Measurements from ENCODE around the gene TEDC1. TPM values are rescaled to one million over a fixed set of nuclear protein-coding genes. Genes with fewer than 3 reads are reported as not detected.

The TEDC1 gene
- 10 to 100 TPM; 40.7 to 53.2 TPM for total RNA-seq

DNA sequence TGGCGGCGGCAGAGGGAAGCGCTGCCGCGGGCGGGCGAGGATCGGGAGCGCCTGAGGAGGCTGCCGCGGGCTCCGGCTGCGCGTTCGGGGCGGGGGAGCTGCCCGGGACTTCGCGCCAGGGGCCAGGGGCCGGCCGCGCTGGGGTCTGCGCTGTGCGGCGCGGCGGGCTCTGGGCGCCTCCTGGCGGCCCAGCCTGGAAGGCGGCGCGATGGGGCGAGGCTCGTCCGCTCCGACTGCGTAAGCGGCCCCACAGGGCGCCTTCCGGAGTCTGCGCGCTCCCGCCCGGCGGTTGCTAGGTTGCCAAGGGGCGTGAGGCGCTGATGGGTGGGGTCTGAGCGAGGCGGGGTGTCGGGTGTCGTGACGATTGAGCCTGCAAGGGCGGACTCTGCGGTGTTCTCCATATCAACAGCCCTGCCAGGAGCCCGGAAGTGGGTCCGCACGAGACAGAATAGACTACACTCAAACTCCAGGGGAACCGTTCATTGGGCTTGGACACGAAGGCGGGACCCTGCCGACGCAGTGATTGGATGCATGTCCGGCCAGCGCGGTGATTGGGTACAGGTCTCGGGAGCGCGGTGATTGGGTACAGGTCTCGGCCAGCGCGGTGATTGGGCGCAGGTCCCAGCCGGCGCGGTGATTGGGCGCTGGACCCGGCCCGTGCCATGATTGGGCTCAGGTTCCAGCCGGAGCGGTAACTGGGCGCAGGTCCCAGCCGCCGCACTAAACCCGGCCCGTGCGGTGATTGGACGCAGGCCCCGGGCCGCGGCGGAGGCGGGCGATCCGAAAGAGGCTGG is at the start of gene TEDC1:
TSS of gene TEDC1 (plus strand) at position 675 of the 794 bp plus-strand sequence. CDS start 130 bp downstream, outside the sequence.
- Mint-ChIP-seq H3K4me1 (peaks cover 28% of the 10 kb centered on the region), H3K27me3 (peaks cover 2% of the 10 kb centered on the region), H3K4me3 (peak within 1 kb of the TSS; percentile 84), H3K36me3 (ENCODE audit: low read depth) (peaks cover 12% of the 10 kb centered on the region), H3K27ac (peak within 1 kb of the TSS; percentile 96), H3K9me3 (no peaks in the 10 kb centered on the region)
- peak; percentile 100 for DNase-seq
- POLR2A ChIA-PET: interaction anchor here (1.2 to 2.1 kb wide), 3 partner anchors 9 to 120 kb away, joined by 3 to 6 read pairs (median 5); no protein-coding TSS in a partner anchor
- CTCF ChIA-PET: interaction anchor here (0.6 to 4.1 kb wide), 18 partner anchors 10 to 739 kb away, joined by 3 to 69 read pairs (median 6); no protein-coding TSS in a partner anchor

DNA sequence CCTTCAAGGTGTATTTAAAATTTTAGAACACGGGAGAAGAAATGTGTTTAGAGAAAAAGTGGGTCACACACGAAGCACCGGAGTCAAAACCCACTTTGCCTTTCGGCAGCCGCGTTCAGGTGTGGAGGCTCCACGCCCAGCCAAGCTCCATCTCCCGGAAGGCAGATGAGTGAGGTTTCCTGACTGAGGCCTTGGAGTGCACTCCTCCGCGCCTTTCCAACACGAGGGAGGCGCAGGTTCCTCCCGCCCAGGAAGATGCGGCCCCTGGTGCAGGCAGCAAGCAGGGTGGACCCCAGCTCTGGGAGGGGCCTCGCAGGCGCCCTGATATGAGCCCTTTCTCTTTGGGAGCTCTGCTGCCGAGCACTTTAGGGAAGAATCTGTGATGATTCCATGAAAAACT is 48.9 kb upstream of the TEDC1 start:
- Mint-ChIP-seq H3K27me3 (no peaks in the 10 kb centered on the region), H3K36me3 (ENCODE audit: low read depth) (no peaks in the 10 kb centered on the region), H3K4me1 (no peaks in the 10 kb centered on the region), H3K9me3 (no peaks in the 10 kb centered on the region), H3K4me3 (no peak overlapping the region), H3K27ac (no peak overlapping the region)
- no peak for DNase-seq
- ChIA-PET POLR2A (no interaction called here), CTCF (interaction anchor here (1.2 kb wide), 1 partner anchor 8 kb away, joined by 3 read pairs; no protein-coding TSS in a partner anchor)

GRCh38 chr14:105442834-105443233 is 48.2 kb upstream of the TEDC1 start:
- no peaks in the 10 kb centered on the region for H3K27me3 Mint-ChIP-seq
- no peak overlapping the region for H3K4me3 Mint-ChIP-seq
- H3K4me1 Mint-ChIP-seq: no peaks in the 10 kb centered on the region
- POLR2A ChIA-PET: no interaction called here
- H3K9me3 Mint-ChIP-seq: no peaks in the 10 kb centered on the region
- H3K36me3 Mint-ChIP-seq (ENCODE audit: low read depth): no peaks in the 10 kb centered on the region
- no peak for DNase-seq
- CTCF ChIA-PET: interaction anchor here (1.2 kb wide), 1 partner anchor 7 kb away, joined by 3 read pairs; no protein-coding TSS in a partner anchor
- no peak overlapping the region for H3K27ac Mint-ChIP-seq

GRCh38 chr14:105444859-105445258 is 46.2 kb upstream of the TEDC1 start:
- H3K4me1 Mint-ChIP-seq: no peaks in the 10 kb centered on the region
- no peak overlapping the region for H3K4me3 Mint-ChIP-seq
- H3K9me3 Mint-ChIP-seq: no peaks in the 10 kb centered on the region
- H3K27ac Mint-ChIP-seq: no peak overlapping the region
- DNase-seq: no peak
- no peaks in the 10 kb centered on the region for H3K36me3 Mint-ChIP-seq (ENCODE audit: low read depth)
- no peaks in the 10 kb centered on the region for H3K27me3 Mint-ChIP-seq
- ChIA-PET POLR2A (interaction anchor here (0.6 kb wide), 1 partner anchor 10 kb away, joined by 12 read pairs; no protein-coding TSS in a partner anchor), CTCF (no interaction called here)

DNA sequence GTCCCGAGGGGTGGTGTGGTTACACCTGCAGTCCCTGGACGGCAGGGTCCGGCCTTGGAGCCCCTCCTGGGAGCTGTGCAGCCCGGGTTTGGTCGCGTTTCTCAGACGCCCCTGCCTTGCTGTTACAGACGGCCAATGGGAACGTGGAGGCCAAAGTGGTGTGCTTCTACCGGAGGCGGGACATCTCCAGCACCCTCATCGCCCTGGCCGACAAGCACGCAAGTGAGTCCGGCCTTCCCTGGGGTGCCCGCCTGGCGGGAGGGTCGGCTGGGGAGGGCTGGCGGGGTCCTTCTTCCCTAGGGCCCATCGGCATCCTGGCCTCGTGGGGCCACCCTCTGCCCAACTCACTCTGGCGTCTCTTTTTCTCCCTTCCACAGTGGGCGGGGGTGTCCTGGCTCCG is 45.8 kb upstream of the TEDC1 start:
- H3K27ac Mint-ChIP-seq: no peak overlapping the region
- no peak for DNase-seq
- no peak overlapping the region for H3K4me3 Mint-ChIP-seq
- no peaks in the 10 kb centered on the region for H3K9me3 Mint-ChIP-seq
- CTCF ChIA-PET: no interaction called here
- H3K27me3 Mint-ChIP-seq: no peaks in the 10 kb centered on the region
- H3K4me1 Mint-ChIP-seq: no peaks in the 10 kb centered on the region
- POLR2A ChIA-PET: no interaction called here
- H3K36me3 Mint-ChIP-seq (ENCODE audit: low read depth): no peaks in the 10 kb centered on the region

DNA sequence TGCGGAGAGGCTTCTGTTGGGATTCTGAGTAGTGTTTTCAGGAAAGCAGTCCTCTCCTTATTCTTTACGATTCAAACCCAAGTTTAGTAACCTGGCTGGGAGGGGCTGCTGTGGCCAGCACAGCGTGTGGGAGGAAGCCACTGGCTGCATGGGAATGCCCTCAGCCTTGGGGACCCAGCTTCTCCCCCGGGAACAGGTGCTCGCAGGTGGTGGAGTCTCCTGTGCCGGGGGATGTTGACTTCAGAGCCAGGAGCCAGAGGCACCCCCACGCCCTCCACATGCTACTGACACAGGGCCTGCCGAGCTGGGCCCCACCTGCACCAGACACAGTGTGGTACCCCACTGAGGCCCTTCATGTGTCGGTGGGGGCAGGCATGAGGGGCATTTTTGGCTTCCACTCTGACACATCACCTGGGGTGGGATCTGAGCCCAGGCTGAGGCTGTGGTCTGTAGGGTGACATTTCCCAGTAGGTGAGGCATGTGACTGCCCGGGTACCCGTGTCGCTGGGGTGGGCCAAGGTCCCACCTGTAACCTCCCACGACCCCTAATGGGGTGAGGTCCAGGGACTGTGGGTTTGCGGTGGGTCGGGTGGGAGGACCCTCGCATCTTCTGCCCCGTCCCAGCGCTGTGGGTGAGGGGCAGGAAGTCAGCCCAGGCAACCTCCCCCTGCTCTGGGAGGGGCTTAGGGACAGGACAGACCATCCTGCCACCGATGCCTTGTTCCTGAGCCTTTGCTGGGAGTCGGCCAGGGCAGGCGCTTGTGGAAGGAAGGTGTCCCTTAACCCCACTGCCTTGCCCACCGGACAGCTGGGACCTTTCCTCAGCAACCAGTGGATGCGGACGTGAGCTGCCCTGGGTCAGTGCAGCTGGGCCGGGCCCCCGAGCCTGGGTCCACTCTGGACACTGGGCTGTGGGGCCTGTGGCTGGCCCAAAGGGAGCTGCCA is 44.9 kb upstream of the TEDC1 start:
- DNase-seq: no peak
- no peak overlapping the region for H3K4me3 Mint-ChIP-seq

GRCh38 chr14:105446971-105447370 is 44.1 kb upstream of the TEDC1 start:
- H3K4me1 Mint-ChIP-seq: no peaks in the 10 kb centered on the region
- H3K9me3 Mint-ChIP-seq: no peaks in the 10 kb centered on the region
- no peak overlapping the region for H3K4me3 Mint-ChIP-seq
- H3K27me3 Mint-ChIP-seq: no peaks in the 10 kb centered on the region
- H3K36me3 Mint-ChIP-seq (ENCODE audit: low read depth): no peaks in the 10 kb centered on the region
- no peak overlapping the region for H3K27ac Mint-ChIP-seq
- ChIA-PET POLR2A (no interaction called here), CTCF (interaction anchor here (1.6 to 1.8 kb wide), 3 partner anchors 12 to 76 kb away, joined by 5 to 7 read pairs (median 5); no protein-coding TSS in a partner anchor)
- DNase-seq: no peak

More for the DNA sequence above, 44.9 kb upstream of the TEDC1 start:
- ChIA-PET POLR2A (no interaction called here), CTCF (interaction anchor here (1.8 kb wide), 1 partner anchor 43 kb away, joined by 7 read pairs; no protein-coding TSS in a partner anchor)
- Mint-ChIP-seq H3K27me3 (no peaks in the 10 kb centered on the region), H3K27ac (no peak overlapping the region), H3K9me3 (no peaks in the 10 kb centered on the region), H3K36me3 (ENCODE audit: low read depth) (no peaks in the 10 kb centered on the region), H3K4me1 (no peaks in the 10 kb centered on the region)

- no peak overlapping the region for H3K4me3 Mint-ChIP-seq
- no peaks in the 10 kb centered on the region for H3K27me3 Mint-ChIP-seq
- H3K4me1 Mint-ChIP-seq: no peaks in the 10 kb centered on the region
- H3K36me3 Mint-ChIP-seq (ENCODE audit: low read depth): no peaks in the 10 kb centered on the region
- ChIA-PET CTCF (interaction anchor here (1.0 to 1.8 kb wide), 6 partner anchors 9 to 77 kb away, joined by 3 to 5 read pairs (median 4); no protein-coding TSS in a partner anchor), POLR2A (no interaction called here)
- H3K9me3 Mint-ChIP-seq: no peaks in the 10 kb centered on the region
- DNase-seq: no peak
- no peak overlapping the region for H3K27ac Mint-ChIP-seq
Measured at GRCh38 chr14:105447651-105448640, 43.1 kb upstream of the TEDC1 start.

DNA sequence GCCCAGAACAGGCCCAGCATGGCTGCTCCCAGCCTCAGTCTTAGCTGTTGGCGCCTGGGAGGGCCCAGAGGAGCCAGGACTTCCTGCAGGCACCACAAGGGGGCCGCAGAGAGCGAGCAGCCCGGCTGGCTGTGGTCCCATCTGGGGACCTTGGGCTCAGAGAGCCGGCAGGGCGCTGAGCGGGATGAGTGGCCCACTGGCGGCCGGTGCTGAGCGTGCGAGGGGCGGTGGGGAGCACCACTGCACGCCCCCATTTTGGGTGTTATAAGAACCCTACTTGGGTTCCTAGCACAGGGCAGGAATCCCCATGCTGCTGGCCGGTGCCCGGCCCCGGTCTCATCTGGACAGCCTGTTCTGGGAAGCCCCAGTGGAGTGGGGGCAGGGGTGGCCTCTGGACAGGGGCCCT is 42.3 kb upstream of the TEDC1 start:
- no peaks in the 10 kb centered on the region for H3K27me3 Mint-ChIP-seq
- ChIA-PET POLR2A (no interaction called here), CTCF (interaction anchor here (1.0 to 1.8 kb wide), 6 partner anchors 9 to 78 kb away, joined by 3 to 5 read pairs (median 4); no protein-coding TSS in a partner anchor)
- no peaks in the 10 kb centered on the region for H3K4me1 Mint-ChIP-seq
- no peaks in the 10 kb centered on the region for H3K36me3 Mint-ChIP-seq (ENCODE audit: low read depth)
- H3K4me3 Mint-ChIP-seq: no peak overlapping the region
- peak; percentile 54 for DNase-seq
- no peak overlapping the region for H3K27ac Mint-ChIP-seq
- no peaks in the 10 kb centered on the region for H3K9me3 Mint-ChIP-seq

- H3K9me3 Mint-ChIP-seq: no peaks in the 10 kb centered on the region
- H3K27ac Mint-ChIP-seq: no peak overlapping the region
- CTCF ChIA-PET: interaction anchor here (0.9 to 1.4 kb wide), 2 partner anchors 7 to 14 kb away, joined by 3 read pairs; no protein-coding TSS in a partner anchor
- H3K36me3 Mint-ChIP-seq (ENCODE audit: low read depth): no peaks in the 10 kb centered on the region
- H3K4me1 Mint-ChIP-seq: no peaks in the 10 kb centered on the region
- POLR2A ChIA-PET: no interaction called here
- no peak for DNase-seq
- H3K27me3 Mint-ChIP-seq: no peaks in the 10 kb centered on the region
- no peak overlapping the region for H3K4me3 Mint-ChIP-seq
Measured at GRCh38 chr14:105449276-105450122, 41.5 kb upstream of the TEDC1 start.

- Mint-ChIP-seq H3K4me3 (no peak overlapping the region), H3K4me1 (no peaks in the 10 kb centered on the region), H3K27ac (no peak overlapping the region), H3K36me3 (ENCODE audit: low read depth) (no peaks in the 10 kb centered on the region), H3K27me3 (no peaks in the 10 kb centered on the region), H3K9me3 (no peaks in the 10 kb centered on the region)
- no peak for DNase-seq
- ChIA-PET POLR2A (no interaction called here), CTCF (interaction anchor here (0.9 to 1.4 kb wide), 2 partner anchors 8 to 14 kb away, joined by 3 read pairs; no protein-coding TSS in a partner anchor)
Measured at GRCh38 chr14:105450123-105450505, 40.9 kb upstream of the TEDC1 start.
